Keratinocyte (primary cell): Measurements from ENCODE around the gene ATF1. TPM values are rescaled to one million over a fixed set of nuclear protein-coding genes. Genes with fewer than 3 reads are reported as not detected.

Source experiments
- DNase-seq: peaks from one replicate; pipeline ENCODE4 v3.0.0-alpha.2; 2011; ENCODE audit warnings: low read depth, missing footprints, low spot score
- FAIRE-seq: peaks from 2 replicates; lab custom pipeline; 2011; peaks lifted over from hg19 to GRCh38; lab: Jason Lieb, UNC
- H2AFZ ChIP-seq: 2 replicates; pipeline ENCODE4 v1.6.0; 2012; ENCODE audit warnings: low read length, control low read depth, inconsistent platforms; ENCODE audit not compliant: control insufficient read depth
- H3K27ac ChIP-seq: 2 replicates; pipeline ENCODE4 v1.5.1; 2011; ENCODE audit warnings: low read length; ENCODE audit not compliant: control insufficient read depth, insufficient read depth
- H3K27me3 ChIP-seq: 3 replicates; pipeline ENCODE4 v1.6.0; 2011; ENCODE audit warnings: low read length; ENCODE audit not compliant: control insufficient read depth, insufficient read depth; ENCODE audit errors: extremely low read depth
- H3K36me3 ChIP-seq, 2 experiments: 2 replicates in 1 of 2; 3 replicates in 1 of 2; pipeline ENCODE4 v1.5.1; 2011; ENCODE audit warnings: low read length in 2 of 2, mild to moderate bottlenecking in 1 of 2; ENCODE audit not compliant: control insufficient read depth in 2 of 2, insufficient read depth in 2 of 2; ENCODE audit errors: extremely low read depth in 1 of 2
- H3K4me1 ChIP-seq: 3 replicates; pipeline ENCODE4 v1.5.1; 2011; ENCODE audit warnings: low read length; ENCODE audit not compliant: control insufficient read depth, insufficient read depth; ENCODE audit errors: extremely low read depth
- H3K4me2 ChIP-seq: 3 replicates; pipeline ENCODE4 v1.6.0; 2011; ENCODE audit warnings: low read depth, low read length; ENCODE audit not compliant: control insufficient read depth, insufficient read depth; ENCODE audit errors: extremely low read depth
- H3K4me3 ChIP-seq, 3 experiments: fragments of 200-600 bp in 1 of 3; sonication (generic) in 1 of 3; 2 replicates in 2 of 3; 3 replicates in 1 of 3; pipeline ENCODE4 v1.5.1; 2011 to 2016; ENCODE audit warnings: low read length in 3 of 3, mild to moderate bottlenecking in 3 of 3, control low read depth in 2 of 3, inconsistent platforms in 1 of 3, low read depth in 1 of 3, mixed read lengths in 1 of 3, mixed run types in 1 of 3, moderate library complexity in 1 of 3; ENCODE audit not compliant: control insufficient read depth in 2 of 3, insufficient read depth in 2 of 3; ENCODE audit errors: extremely low read depth in 1 of 3
- H3K79me2 ChIP-seq: 2 replicates; pipeline ENCODE4 v1.6.0; 2012; ENCODE audit warnings: low read length; ENCODE audit not compliant: control insufficient read depth, insufficient read depth
- H3K9ac ChIP-seq: 3 replicates; pipeline ENCODE4 v1.6.0; 2011; ENCODE audit warnings: low read length; ENCODE audit not compliant: control insufficient read depth, insufficient read depth; ENCODE audit errors: extremely low read depth
- H3K9me1 ChIP-seq: 3 replicates; pipeline ENCODE4 v1.6.0; 2011; ENCODE audit warnings: low read length; ENCODE audit not compliant: control insufficient read depth, insufficient read depth; ENCODE audit errors: extremely low read depth
- H3K9me3 ChIP-seq: 2 replicates; pipeline ENCODE4 v1.5.1; 2012; ENCODE audit warnings: low read depth, low read length; ENCODE audit not compliant: control insufficient read depth
- H4K20me1 ChIP-seq: 3 replicates; pipeline ENCODE4 v1.6.0; 2011; ENCODE audit warnings: low read length; ENCODE audit not compliant: control insufficient read depth, insufficient read depth; ENCODE audit errors: extremely low read depth
- EZH2 ChIP-seq: IDR thresholded peaks from one replicate; pipeline ENCODE4 v1.6.1; 2012; ENCODE audit warnings: inconsistent platforms, mild to moderate bottlenecking, low read length, moderate library complexity
- dilution Hi-C: fragments of 300-500 bp; cut with MboI; formaldehyde crosslinking; loops from one replicate; pipeline ENCODE4 v1.7.0; 2020; ENCODE audit warnings: low sequenced_read_pairs; ENCODE audit not compliant: extremely low pct_ligation_motif_present
- polyA plus RNA-seq, 5 experiments: library from polyadenylated mRNA; depleted of rRNA in 3 of 5; stranded (reverse) in 3 of 5; stranded (forward) in 1 of 5; unstranded in 1 of 5; fragments of >200 nt; gene quantifications; 1 replicate in 1 of 5; 2 replicates in 3 of 5; 3 replicates in 1 of 5; pipeline versions ENCODE4 v1.2.1 to v1.2.3, GENCODE V29; 2011 to 2012; ENCODE audit warnings: missing spikeins in 2 of 5, low read depth in 1 of 5, low replicate concordance in 1 of 5
- TF ChIP-seq, protein P1 (sequence below), 3 experiments: IDR thresholded peaks in 1 of 3; conservative IDR thresholded peaks in 1 of 3; optimal IDR thresholded peaks in 1 of 3; 2 replicates in 2 of 3; 3 replicates in 1 of 3; pipeline versions ENCODE3 to v1.5.1; 2011; ENCODE audit warnings: low read length in 3 of 3, mild to moderate bottlenecking in 3 of 3, moderate library complexity in 2 of 3, control low read depth in 1 of 3, inconsistent platforms in 1 of 3; ENCODE audit not compliant: insufficient read depth in 2 of 3; ENCODE audit errors: extremely low read depth in 1 of 3

The ATF1 gene
- polyA plus RNA-seq, 1 donor (not counting 4 experiments of a cell fraction or from before 2014, with no cell fraction given): 37.4 TPM

DNA sequence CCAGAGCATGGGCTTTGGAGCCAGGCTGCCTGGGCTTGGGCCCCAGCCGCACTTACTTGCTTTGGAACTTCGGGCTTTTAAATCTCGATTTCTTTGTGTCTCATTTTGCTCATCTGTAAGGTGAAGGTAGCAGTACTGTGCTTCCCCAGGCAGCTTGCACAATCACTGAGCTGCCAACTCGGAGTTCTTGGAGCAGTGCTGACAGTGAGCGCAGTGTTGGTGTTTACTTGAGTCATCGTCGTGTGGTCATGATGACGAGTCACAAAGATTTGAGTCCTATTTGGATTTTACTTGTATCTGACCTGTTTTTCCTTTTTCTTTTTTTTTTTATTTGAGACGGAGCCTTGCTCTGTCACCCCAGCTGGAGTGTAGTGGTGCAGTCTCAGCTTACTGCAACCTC, 31.3 kb upstream of the ATF1 start:
- no peak for FAIRE-seq

GRCh38 chr12:50733706-50734105, 30.2 kb upstream of the ATF1 start:
- no peak for TF ChIP-seq EZH2
- TF ChIP-seq, protein P1, sequence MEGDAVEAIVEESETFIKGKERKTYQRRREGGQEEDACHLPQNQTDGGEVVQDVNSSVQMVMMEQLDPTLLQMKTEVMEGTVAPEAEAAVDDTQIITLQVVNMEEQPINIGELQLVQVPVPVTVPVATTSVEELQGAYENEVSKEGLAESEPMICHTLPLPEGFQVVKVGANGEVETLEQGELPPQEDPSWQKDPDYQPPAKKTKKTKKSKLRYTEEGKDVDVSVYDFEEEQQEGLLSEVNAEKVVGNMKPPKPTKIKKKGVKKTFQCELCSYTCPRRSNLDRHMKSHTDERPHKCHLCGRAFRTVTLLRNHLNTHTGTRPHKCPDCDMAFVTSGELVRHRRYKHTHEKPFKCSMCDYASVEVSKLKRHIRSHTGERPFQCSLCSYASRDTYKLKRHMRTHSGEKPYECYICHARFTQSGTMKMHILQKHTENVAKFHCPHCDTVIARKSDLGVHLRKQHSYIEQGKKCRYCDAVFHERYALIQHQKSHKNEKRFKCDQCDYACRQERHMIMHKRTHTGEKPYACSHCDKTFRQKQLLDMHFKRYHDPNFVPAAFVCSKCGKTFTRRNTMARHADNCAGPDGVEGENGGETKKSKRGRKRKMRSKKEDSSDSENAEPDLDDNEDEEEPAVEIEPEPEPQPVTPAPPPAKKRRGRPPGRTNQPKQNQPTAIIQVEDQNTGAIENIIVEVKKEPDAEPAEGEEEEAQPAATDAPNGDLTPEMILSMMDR (optimal IDR thresholded peaks at IDR 0.05 in 1 of 3, IDR thresholded peaks at IDR 0.05 in 1 of 3, conservative IDR thresholded peaks at IDR 0.05 in 1 of 3; ENCODE audit: extremely low read depth in 1 of 3, insufficient read depth in 2 of 3, low read length in 3 of 3): no peak
- FAIRE-seq: no peak
- no peak overlapping the region for H3K9ac ChIP-seq
- H3K9me1 ChIP-seq: no peaks in the 10 kb centered on the region
- H3K79me2 ChIP-seq: no peaks in the 10 kb centered on the region
- no peaks in the 10 kb centered on the region for H3K27me3 ChIP-seq
- peaks cover 36 to 44% of the 10 kb centered on the region in 2 experiments for H3K36me3 ChIP-seq
- H2AFZ ChIP-seq: no peak overlapping the region
- no peaks in the 10 kb centered on the region for H3K4me1 ChIP-seq
- dilution Hi-C loops: no loop called here
- no peak overlapping the region for H3K4me2 ChIP-seq
- H3K4me3 ChIP-seq: no peak overlapping the region
- no peaks in the 10 kb centered on the region for H4K20me1 ChIP-seq
- no peak overlapping the region for H3K27ac ChIP-seq
- H3K9me3 ChIP-seq: no peaks in the 10 kb centered on the region
- no peak for DNase-seq

More for the DNA sequence above, 31.3 kb upstream of the ATF1 start:
- no peaks in the 10 kb centered on the region for H3K27me3 ChIP-seq
- peaks cover 42 to 49% of the 10 kb centered on the region in 2 experiments for H3K36me3 ChIP-seq
- DNase-seq: no peak
- H3K9ac ChIP-seq: no peak overlapping the region
- H3K9me1 ChIP-seq: no peaks in the 10 kb centered on the region
- no peak overlapping the region for H2AFZ ChIP-seq
- TF ChIP-seq, protein P1 (optimal IDR thresholded peaks at IDR 0.05 in 1 of 3, IDR thresholded peaks at IDR 0.05 in 1 of 3, conservative IDR thresholded peaks at IDR 0.05 in 1 of 3; ENCODE audit: extremely low read depth in 1 of 3, insufficient read depth in 2 of 3, low read length in 3 of 3): no peak
- no peak for TF ChIP-seq EZH2
- no peak overlapping the region for H3K27ac ChIP-seq
- H3K4me1 ChIP-seq: peaks cover under 1% of the 10 kb centered on the region
- H4K20me1 ChIP-seq: no peaks in the 10 kb centered on the region
- no peak overlapping the region for H3K4me2 ChIP-seq
- no peaks in the 10 kb centered on the region for H3K79me2 ChIP-seq
- dilution Hi-C loops: no loop called here
- no peaks in the 10 kb centered on the region for H3K9me3 ChIP-seq
- H3K4me3 ChIP-seq: no peak overlapping the region
